ENCODE measurements around the gene ITGA5.

DNA sequence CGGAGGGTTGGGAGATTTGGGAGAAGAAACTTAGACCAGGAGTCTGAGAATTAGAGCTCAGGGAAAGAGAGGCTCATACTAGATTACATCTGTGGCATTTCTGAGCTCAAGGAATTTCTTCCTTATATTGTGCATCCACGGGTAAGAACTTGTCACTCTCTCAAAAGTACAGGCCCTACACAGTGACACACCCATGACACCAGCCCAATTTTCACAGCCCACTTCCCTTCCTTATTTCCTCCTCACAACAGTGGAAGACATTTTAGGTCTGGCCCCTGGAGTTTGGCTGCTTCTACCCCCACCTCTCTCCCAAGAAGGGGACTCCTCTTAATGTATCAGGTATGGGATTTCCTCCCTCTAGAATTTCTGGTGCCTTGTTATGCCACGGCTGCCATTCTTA lies 25.3 kb downstream of the ITGA5 start:
- TF ChIP-seq, protein P1, sequence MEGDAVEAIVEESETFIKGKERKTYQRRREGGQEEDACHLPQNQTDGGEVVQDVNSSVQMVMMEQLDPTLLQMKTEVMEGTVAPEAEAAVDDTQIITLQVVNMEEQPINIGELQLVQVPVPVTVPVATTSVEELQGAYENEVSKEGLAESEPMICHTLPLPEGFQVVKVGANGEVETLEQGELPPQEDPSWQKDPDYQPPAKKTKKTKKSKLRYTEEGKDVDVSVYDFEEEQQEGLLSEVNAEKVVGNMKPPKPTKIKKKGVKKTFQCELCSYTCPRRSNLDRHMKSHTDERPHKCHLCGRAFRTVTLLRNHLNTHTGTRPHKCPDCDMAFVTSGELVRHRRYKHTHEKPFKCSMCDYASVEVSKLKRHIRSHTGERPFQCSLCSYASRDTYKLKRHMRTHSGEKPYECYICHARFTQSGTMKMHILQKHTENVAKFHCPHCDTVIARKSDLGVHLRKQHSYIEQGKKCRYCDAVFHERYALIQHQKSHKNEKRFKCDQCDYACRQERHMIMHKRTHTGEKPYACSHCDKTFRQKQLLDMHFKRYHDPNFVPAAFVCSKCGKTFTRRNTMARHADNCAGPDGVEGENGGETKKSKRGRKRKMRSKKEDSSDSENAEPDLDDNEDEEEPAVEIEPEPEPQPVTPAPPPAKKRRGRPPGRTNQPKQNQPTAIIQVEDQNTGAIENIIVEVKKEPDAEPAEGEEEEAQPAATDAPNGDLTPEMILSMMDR (IDR thresholded peaks at IDR 0.05; ENCODE audit: low read depth, low read length, poor library complexity, severe bottlenecking) = no peak
- no peak for TF ChIP-seq EZH2phosphoT487 (IDR thresholded peaks at IDR 0.05; ENCODE audit: borderline replicate concordance, low read length)
